Endothelial cell of umbilical vein (primary cell): Measurements from ENCODE around the gene SGTA. TPM values are rescaled to one million over a fixed set of nuclear protein-coding genes. Genes with fewer than 3 reads are reported as not detected.

Experiments
- BruUV-seq: library from RNA; stranded (reverse); fragments of 400-500 nt; replicated peaks from 2 replicates; lab custom pipeline; 2021; lab: Mats Ljungman, UMichigan
- CTCF ChIA-PET: fragments of 300-600, 350-600 bp; sonication (Branson Sonifier 250); formaldehyde crosslinking; loops from one replicate; lab custom pipeline; 2021; ENCODE audit warnings: antibody characterized with exemption, inconsistent platforms; lab: Charles Lee
- POLR2A ChIA-PET: fragments of 300-600, 350-600 bp; sonication (Branson Sonifier 250); formaldehyde crosslinking; loops from one replicate; lab custom pipeline; 2021; ENCODE audit warnings: antibody characterized with exemption, inconsistent platforms; lab: Charles Lee
- DNase-seq: peaks from one replicate; pipeline ENCODE4 v3.0.0-alpha.2; 2011; ENCODE audit warnings: low read depth, low spot score
- FAIRE-seq: peaks from 2 replicates; lab custom pipeline; 2011; peaks lifted over from hg19 to GRCh38; lab: Jason Lieb, UNC
- H2AFZ ChIP-seq: 2 replicates; pipeline ENCODE4 v1.6.0; 2012; ENCODE audit warnings: low read depth, low read length, control low read depth, inconsistent platforms
- H3K27ac ChIP-seq: 2 replicates; pipeline ENCODE4 v1.5.1; 2011; ENCODE audit warnings: low read depth, mild to moderate bottlenecking, control low read depth, low read length, moderate library complexity; ENCODE audit not compliant: insufficient read depth
- H3K27me3 ChIP-seq, 2 experiments: 2 replicates each; pipeline versions ENCODE4 v1.6.0 to v1.6.1; 2011; ENCODE audit warnings: low read length in 2 of 2, mixed read lengths in 1 of 2; ENCODE audit not compliant: control insufficient read depth in 2 of 2, insufficient read depth in 2 of 2
- H3K36me3 ChIP-seq, 2 experiments: 2 replicates in 1 of 2; 3 replicates in 1 of 2; pipeline ENCODE4 v1.5.1; 2011; ENCODE audit warnings: low read length in 2 of 2, mild to moderate bottlenecking in 1 of 2, moderate library complexity in 1 of 2; ENCODE audit not compliant: control insufficient read depth in 2 of 2, insufficient read depth in 2 of 2; ENCODE audit errors: extremely low read depth in 1 of 2
- H3K4me1 ChIP-seq: 3 replicates; pipeline ENCODE4 v1.5.1; 2011; ENCODE audit warnings: mild to moderate bottlenecking, low read length; ENCODE audit not compliant: control insufficient read depth, insufficient read depth; ENCODE audit errors: extremely low read depth
- H3K4me2 ChIP-seq: 2 replicates; pipeline ENCODE4 v1.6.1; 2011; ENCODE audit warnings: low read length, control low read depth, mixed read lengths; ENCODE audit not compliant: insufficient read depth
- H3K4me3 ChIP-seq, 3 experiments: fragments of 200-600 bp in 1 of 3; sonication (generic), shearing (Covaris generic) in 1 of 3; replicated peaks in 1 of 3; 2 replicates each; pipeline ENCODE4 v1.5.1; 2011 to 2016; ENCODE audit warnings: control low read depth in 3 of 3, low read length in 3 of 3, mild to moderate bottlenecking in 2 of 3, inconsistent platforms in 1 of 3, low read depth in 1 of 3, moderate library complexity in 1 of 3; ENCODE audit not compliant: insufficient read depth in 1 of 3
- H3K79me2 ChIP-seq: 2 replicates; pipeline ENCODE4 v1.6.0; 2012; ENCODE audit warnings: low read length, inconsistent platforms; ENCODE audit not compliant: control insufficient read depth, insufficient read depth
- H3K9ac ChIP-seq: replicated peaks from 2 replicates; pipeline ENCODE3; 2011; ENCODE audit warnings: low read length, control low read depth; ENCODE audit not compliant: insufficient read depth; ENCODE audit errors: extremely low read depth
- H3K9me1 ChIP-seq: replicated peaks from 3 replicates; pipeline ENCODE4 v1.6.0; 2011; ENCODE audit warnings: mild to moderate bottlenecking, low read length; ENCODE audit not compliant: control insufficient read depth, insufficient read depth; ENCODE audit errors: extremely low read depth
- H3K9me3 ChIP-seq: replicated peaks from 2 replicates; pipeline ENCODE4 v1.5.1; 2012; ENCODE audit warnings: low read length, inconsistent platforms; ENCODE audit not compliant: control insufficient read depth, insufficient read depth
- H4K20me1 ChIP-seq: replicated peaks from 2 replicates; pipeline ENCODE3; 2011; ENCODE audit warnings: mild to moderate bottlenecking, low read length; ENCODE audit not compliant: control insufficient read depth, insufficient read depth; ENCODE audit errors: extremely low read depth
- CTCF ChIP-seq, 2 donors: IDR thresholded peaks; 1 replicate in 1 of 2; 2 replicates in 1 of 2; pipeline ENCODE4 v1.5.1; 2011; ENCODE audit warnings: low read length in 2 of 2, mild to moderate bottlenecking in 2 of 2, moderate library complexity in 2 of 2, control low read depth in 1 of 2, inconsistent platforms in 1 of 2, low read depth in 1 of 2; ENCODE audit not compliant: insufficient read depth in 1 of 2; ENCODE audit errors: extremely low read depth in 1 of 2
- EZH2 ChIP-seq: IDR thresholded peaks from 2 replicates; pipeline ENCODE4 v1.6.1; 2012; ENCODE audit warnings: borderline replicate concordance, low read depth, mild to moderate bottlenecking, moderate library complexity, low read length, inconsistent platforms; ENCODE audit not compliant: severe bottlenecking
- FOS ChIP-seq: IDR thresholded peaks from 2 replicates; pipeline ENCODE4 v1.6.1; 2011; ENCODE audit warnings: mild to moderate bottlenecking, low read length, moderate library complexity, borderline replicate concordance; ENCODE audit not compliant: insufficient read depth
- GATA2 ChIP-seq: IDR thresholded peaks from 2 replicates; pipeline ENCODE4 v1.7.0; 2011; ENCODE audit warnings: low read depth, mild to moderate bottlenecking, moderate library complexity, mixed read lengths, low read length; ENCODE audit not compliant: insufficient read length, insufficient read depth
- JUN ChIP-seq: IDR thresholded peaks from 2 replicates; pipeline ENCODE4 v1.6.1; 2011; ENCODE audit warnings: borderline replicate concordance, low read depth; ENCODE audit not compliant: insufficient read length, insufficient read depth
- MYC ChIP-seq: IDR thresholded peaks from one replicate; pipeline ENCODE4 v1.6.1; 2011; ENCODE audit warnings: mild to moderate bottlenecking, low read depth, low read length
- POLR2A ChIP-seq: IDR thresholded peaks from 2 replicates; pipeline ENCODE4 v1.6.1; 2012; ENCODE audit warnings: low read depth, mild to moderate bottlenecking, control low read depth, low read length
- POLR2AphosphoS5 ChIP-seq: IDR thresholded peaks from 2 replicates; pipeline ENCODE4 v1.6.1; 2012; ENCODE audit warnings: low read depth, mild to moderate bottlenecking, control low read depth, low read length, moderate library complexity; ENCODE audit not compliant: insufficient read depth
- dilution Hi-C: fragments of 300-500 bp; cut with MboI; formaldehyde crosslinking; loops from one replicate; pipeline ENCODE4 v1.15.0; 2019; ENCODE audit warnings: low sequenced_read_pairs; ENCODE audit not compliant: extremely low pct_ligation_motif_present
- intact Hi-C: fragments of 100-400 bp; cut with micrococcal nuclease; formaldehyde crosslinking; loops from one replicate; pipeline ENCODE4 v1.10.0; 2022
- polyA plus RNA-seq, 4 experiments: library from polyadenylated mRNA; depleted of rRNA in 3 of 4; stranded (reverse) in 3 of 4; unstranded in 1 of 4; fragments of >200 nt; gene quantifications; 2 replicates each; pipeline versions ENCODE4 v1.2.1 to v1.2.3, GENCODE V29; 2011 to 2012; ENCODE audit warnings: missing spikeins in 1 of 4
- total RNA-seq: library from RNA; stranded (reverse); gene quantifications from 2 replicates; pipeline ENCODE4 v1.2.3, GENCODE V29; 2021
- TF ChIP-seq, protein P1 (sequence below): IDR thresholded peaks from 2 replicates; pipeline ENCODE4 v1.6.1; 2011; ENCODE audit not compliant: insufficient read depth, insufficient read length

Gene SGTA
- total and polyA plus RNA-seq, 2 donors (not counting 3 experiments of a cell fraction or from before 2014, with no cell fraction given), result 76.5 to 119 TPM

GRCh38 chr19:2755811-2756210, 27.3 kb downstream of the SGTA start:
- Histone ChIP-seq H3K27ac (no peak overlapping the region), H3K9me1 (no peaks in the 10 kb centered on the region), H3K4me1 (no peaks in the 10 kb centered on the region), H2AFZ (no peak overlapping the region), H3K79me2 (no peaks in the 10 kb centered on the region), H3K27me3 (no peaks in the 10 kb centered on the region), H3K9me3 (no peaks in the 10 kb centered on the region), H4K20me1 (no peaks in the 10 kb centered on the region), H3K36me3 (peaks cover 8 to 28% of the 10 kb centered on the region in 2 experiments), H3K4me3 (no peak overlapping the region), H3K4me2 (no peak overlapping the region), H3K9ac (no peak overlapping the region)
- TF ChIP-seq GATA2, result no peak
- no peak for TF ChIP-seq FOS
- TF ChIP-seq JUN, result no peak
- TF ChIP-seq EZH2, result no peak
- no peak for TF ChIP-seq CTCF (IDR thresholded peaks at IDR 0.05; ENCODE audit: extremely low read depth in 1 of 2, insufficient read depth in 1 of 2, low read depth in 1 of 2, low read length in 2 of 2)
- TF ChIP-seq, protein P1, sequence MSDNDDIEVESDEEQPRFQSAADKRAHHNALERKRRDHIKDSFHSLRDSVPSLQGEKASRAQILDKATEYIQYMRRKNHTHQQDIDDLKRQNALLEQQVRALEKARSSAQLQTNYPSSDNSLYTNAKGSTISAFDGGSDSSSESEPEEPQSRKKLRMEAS, result no peak
- no peak for TF ChIP-seq POLR2A
- no peak for TF ChIP-seq POLR2AphosphoS5
- TF ChIP-seq MYC, result no peak
- no TSS peak for BruUV-seq
- intact Hi-C loops (no loop called here), dilution Hi-C loops (loop anchor here (10.0 kb wide), 1 partner anchor 61 kb away; no protein-coding TSS in a partner anchor)
- POLR2A ChIA-PET, result no interaction called here
- CTCF ChIA-PET, result interaction anchor here (2.1 kb wide), 1 partner anchor 108 kb away, joined by 6 read pairs; no protein-coding TSS in a partner anchor
- no peak for FAIRE-seq
- no peak for DNase-seq
